Ascending aorta (tissue), 2 donors: ENCODE data around the gene GOLGA3. TPM values are rescaled to one million over a fixed set of nuclear protein-coding genes. Genes with fewer than 3 reads are reported as not detected.
"Not testable (repeated sequence)": the region's sequence is repeated elsewhere in the genome, so short reads cannot be mapped to it uniquely, and the experiment has no call there.

Experiments used
- DNase-seq, 2 donors: peaks; one replicate each; pipeline ENCODE4 v3.0.0-alpha.2; 2019; ENCODE audit warnings: low spot score in 2 of 2
- H3K27ac ChIP-seq, 2 donors: fragments of 200-600 bp; sonication (generic); one replicate each; pipeline ENCODE4 v1.5.1; 2016 to 2017; ENCODE audit warnings: mild to moderate bottlenecking in 1 of 2
- H3K27me3 ChIP-seq: fragments of 200-600 bp; sonication (generic); one replicate; pipeline ENCODE4 v1.5.1; 2017
- H3K36me3 ChIP-seq, 2 donors: fragments of 200-600 bp; sonication (generic); one replicate each; pipeline ENCODE4 v1.5.1; 2016
- H3K4me1 ChIP-seq, 2 donors: fragments of 200-600 bp; sonication (generic); one replicate each; pipeline ENCODE4 v1.5.1; 2016 to 2017; ENCODE audit warnings: mild to moderate bottlenecking in 1 of 2
- H3K4me3 ChIP-seq, 2 donors: fragments of 200-600 bp; sonication (generic); one replicate each; pipeline ENCODE4 v1.5.1; 2016 to 2017; ENCODE audit warnings: mild to moderate bottlenecking in 1 of 2
- H3K9me3 ChIP-seq, 2 donors: fragments of 200-600 bp; sonication (generic); one replicate each; pipeline ENCODE4 v1.5.1; 2016
- CTCF ChIP-seq, 3 experiments: fragments of 200-600 bp in 2 of 3; fragments of 450-650 bp in 1 of 3; sonication (generic) in 2 of 3; IDR thresholded peaks; one replicate each; pipeline ENCODE4 v1.5.1; 2016 to 2019; ENCODE audit warnings: antibody characterized with exemption in 3 of 3, mild to moderate bottlenecking in 1 of 3, moderate library complexity in 1 of 3
- intact Hi-C: fragments of 100-400 bp; cut with DNase I; formaldehyde crosslinking; loops from one replicate; pipeline ENCODE4 v1.15.1; 2023
- total RNA-seq: library from RNA; depleted of rRNA; stranded (reverse); fragments of >200 nt; gene quantifications from one replicate; pipeline ENCODE4 v1.1.0, GENCODE V29; 2016

GOLGA3 gene
- total RNA-seq, 1 donor from 2014 or later = 173 TPM

DNA sequence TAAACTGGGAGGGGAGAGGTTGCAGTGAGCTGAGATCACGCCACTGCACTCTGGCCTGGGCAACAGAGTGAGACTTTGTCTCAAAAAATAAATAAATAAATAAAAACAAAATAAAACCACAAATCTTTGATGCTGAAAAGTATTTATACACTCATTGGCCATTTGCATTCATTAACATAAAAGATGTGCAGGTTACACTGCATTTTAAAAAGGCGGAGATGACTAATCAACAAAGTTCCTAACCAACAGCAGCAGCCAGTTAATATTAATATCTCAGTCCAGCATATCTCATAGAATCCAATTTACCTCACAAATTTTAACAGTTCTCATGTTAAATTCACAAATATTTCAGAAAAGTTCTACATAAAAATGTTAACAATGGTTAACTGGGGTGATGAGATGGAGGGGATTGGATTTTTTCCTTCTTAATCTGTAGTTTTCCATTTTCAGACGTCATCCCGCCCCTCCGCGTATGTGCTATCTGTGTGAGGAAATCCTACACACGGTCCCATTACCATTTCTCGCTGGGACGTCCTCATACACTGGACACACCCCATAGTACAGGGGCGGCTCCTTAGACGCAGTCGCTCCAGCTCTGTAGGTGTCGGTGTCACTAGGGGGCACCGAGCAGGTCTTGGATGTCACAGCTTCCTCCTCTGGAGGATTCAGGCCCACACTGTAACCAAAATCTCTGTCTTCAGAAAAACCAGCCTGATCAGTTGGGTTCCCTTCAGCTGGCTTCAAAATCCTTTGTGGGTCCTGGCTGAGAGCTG is 74.3 kb downstream of the GOLGA3 start:
- H3K36me3 ChIP-seq = peaks cover 65 to 70% of the 10 kb centered on the region in 2 donors
- H3K4me1 ChIP-seq = no peaks in the 10 kb centered on the region

GRCh38 chr12:132753670-132754069 is 75.0 kb downstream of the GOLGA3 start:
- intact Hi-C loops, H3K27ac ChIP-seq, H3K9me3 ChIP-seq, H3K4me3 ChIP-seq, H3K27me3 ChIP-seq, DNase-seq, H3K4me1 ChIP-seq: not testable (repeated sequence)
- H3K36me3 ChIP-seq = peaks cover 69 to 74% of the 10 kb centered on the region in 2 donors

More for the DNA sequence above, 74.3 kb downstream of the GOLGA3 start:
- no peak for TF ChIP-seq CTCF (IDR thresholded peaks at IDR 0.05)
- H3K4me3 ChIP-seq = no peak overlapping the region
- H3K9me3 ChIP-seq = no peaks in the 10 kb centered on the region
- intact Hi-C loops = no loop called here
- DNase-seq = no peak
- H3K27me3 ChIP-seq = no peaks in the 10 kb centered on the region
- no peak overlapping the region for H3K27ac ChIP-seq

DNA sequence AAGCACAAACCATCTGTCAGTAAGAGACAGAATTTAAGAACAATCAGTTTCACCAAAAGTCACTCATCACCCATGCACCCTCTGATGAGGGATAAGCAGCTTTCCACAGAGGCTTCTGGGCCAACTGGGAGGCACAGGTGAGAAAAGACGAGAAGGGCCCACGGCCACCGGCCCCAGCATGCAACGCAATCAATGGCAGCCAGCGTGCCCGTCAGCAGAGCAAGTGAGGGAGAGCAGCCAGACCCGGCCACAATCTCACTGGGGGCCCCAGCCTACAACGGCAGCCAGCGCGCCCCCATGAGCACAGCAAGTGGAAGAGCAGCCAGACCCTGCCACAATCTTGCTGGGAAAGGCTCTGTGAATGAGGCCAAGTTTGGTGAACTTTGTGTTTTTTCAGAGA is 80.3 kb downstream of the GOLGA3 start:
- no peak overlapping the region for H3K4me3 ChIP-seq
- H3K27me3 ChIP-seq = no peaks in the 10 kb centered on the region
- no peak for TF ChIP-seq CTCF (IDR thresholded peaks at IDR 0.05)
- H3K27ac ChIP-seq = no peak overlapping the region
- intact Hi-C loops = no loop called here
- H3K4me1 ChIP-seq = no peaks in the 10 kb centered on the region
- DNase-seq = no peak
- H3K9me3 ChIP-seq = no peaks in the 10 kb centered on the region
- H3K36me3 ChIP-seq = peaks cover 83 to 96% of the 10 kb centered on the region in 2 donors

- no peak for DNase-seq
- H3K4me1 ChIP-seq = no peaks in the 10 kb centered on the region
- TF ChIP-seq CTCF (IDR thresholded peaks at IDR 0.05) = no peak
- intact Hi-C loops = no loop called here
- H3K27ac ChIP-seq = no peak overlapping the region
- no peaks in the 10 kb centered on the region for H3K9me3 ChIP-seq
- H3K27me3 ChIP-seq = no peaks in the 10 kb centered on the region
- no peak overlapping the region for H3K4me3 ChIP-seq
- H3K36me3 ChIP-seq = peaks cover 83 to 96% of the 10 kb centered on the region in 2 donors
These were observed 80.8 kb downstream of the GOLGA3 start for GRCh38 chr12:132747896-132748295.

DNA sequence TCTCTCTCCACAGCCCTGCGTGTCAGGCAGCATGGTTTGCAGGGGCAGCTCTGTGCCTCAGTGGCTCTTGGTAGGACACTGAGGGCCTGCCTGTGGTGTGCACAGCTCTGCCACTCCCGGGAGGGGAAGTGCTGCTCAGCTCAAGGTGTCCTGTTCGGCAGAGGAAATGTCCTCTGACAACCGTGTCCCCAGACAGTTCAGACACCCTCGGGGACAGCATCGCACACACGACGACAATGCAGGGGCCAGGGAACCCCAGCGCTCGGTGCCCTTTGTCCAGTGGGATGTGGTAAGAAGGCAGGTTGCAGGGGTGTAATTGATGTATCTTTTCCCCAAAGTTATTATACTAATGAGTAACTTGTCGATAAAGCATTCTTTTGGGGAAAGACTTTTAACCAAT is 81.3 kb downstream of the GOLGA3 start:
- intact Hi-C loops = no loop called here
- DNase-seq = no peak
- Histone ChIP-seq H3K27me3 (no peaks in the 10 kb centered on the region), H3K36me3 (peaks cover 83 to 96% of the 10 kb centered on the region in 2 donors), H3K9me3 (no peaks in the 10 kb centered on the region), H3K4me1 (no peaks in the 10 kb centered on the region), H3K4me3 (no peak overlapping the region), H3K27ac (no peak overlapping the region)
- TF ChIP-seq CTCF (IDR thresholded peaks at IDR 0.05) = no peak

GRCh38 chr12:132746613-132747012 is 82.1 kb downstream of the GOLGA3 start:
- intact Hi-C loops = no loop called here
- no peak overlapping the region for H3K27ac ChIP-seq
- H3K9me3 ChIP-seq = no peaks in the 10 kb centered on the region
- H3K4me1 ChIP-seq = no peaks in the 10 kb centered on the region
- no peaks in the 10 kb centered on the region for H3K27me3 ChIP-seq
- no peak for DNase-seq
- no peak overlapping the region for H3K4me3 ChIP-seq
- TF ChIP-seq CTCF (IDR thresholded peaks at IDR 0.05) = no peak
- peaks cover 82 to 96% of the 10 kb centered on the region in 2 donors for H3K36me3 ChIP-seq
